Keratinocyte (primary cell): ENCODE measurements around the gene KRTAP13-3.

ENCODE experiments used
- CTCF ChIP-seq, 3 experiments: IDR thresholded peaks in 1 of 3; conservative IDR thresholded peaks in 1 of 3; optimal IDR thresholded peaks in 1 of 3; 2 replicates in 2 of 3; 3 replicates in 1 of 3; pipeline versions ENCODE3 to v1.5.1; 2011; ENCODE audit warnings: low read length in 3 of 3, mild to moderate bottlenecking in 3 of 3, moderate library complexity in 2 of 3, control low read depth in 1 of 3, inconsistent platforms in 1 of 3; ENCODE audit not compliant: insufficient read depth in 2 of 3; ENCODE audit errors: extremely low read depth in 1 of 3
- EZH2 ChIP-seq: IDR thresholded peaks from one replicate; pipeline ENCODE4 v1.6.1; 2012; ENCODE audit warnings: inconsistent platforms, mild to moderate bottlenecking, low read length, moderate library complexity

DNA sequence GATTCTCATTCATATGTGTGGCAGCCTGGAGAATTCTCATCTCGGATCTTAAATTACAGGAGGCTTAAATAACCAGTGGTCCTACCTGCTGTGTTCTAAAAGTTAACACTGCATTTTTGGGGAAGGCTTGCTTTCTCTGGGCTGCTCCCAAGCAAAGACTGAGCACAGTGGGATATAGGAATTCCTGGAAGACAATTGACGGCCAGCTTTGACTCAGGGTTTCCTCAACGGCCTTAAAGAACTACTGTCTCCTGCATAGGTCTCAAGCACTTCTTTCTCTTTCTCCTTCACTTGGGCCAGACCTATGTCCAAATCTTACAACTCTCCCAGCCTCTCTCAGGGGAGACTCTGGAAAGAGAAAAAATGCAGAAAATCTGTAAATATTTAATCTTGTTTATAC lies 1.0 kb upstream of the KRTAP13-3 start:
- TF ChIP-seq EZH2 (no peak), CTCF (optimal IDR thresholded peaks at IDR 0.05 in 1 of 3, IDR thresholded peaks at IDR 0.05 in 1 of 3, conservative IDR thresholded peaks at IDR 0.05 in 1 of 3; ENCODE audit: extremely low read depth in 1 of 3, insufficient read depth in 2 of 3, low read length in 3 of 3) (no peak)
